ENCODE results near the gene MAF. TPM values are rescaled to one million over a fixed set of nuclear protein-coding genes. Genes with fewer than 3 reads are reported as not detected.

The MAF gene
- total RNA-seq, 1 experiment from 2014 or later: 1.9 TPM

- Histone ChIP-seq H3K4me3 (ENCODE audit: insufficient read depth, low read depth, low read length) (peak overlapping the region; percentile 63), H3K27me3 (ENCODE audit: control insufficient read depth, insufficient read depth, low read length) (peaks cover 19% of the 10 kb centered on the region), H3K36me3 (replicated peaks; ENCODE audit: control insufficient read depth, insufficient read depth, low read length) (no peaks in the 10 kb centered on the region)
- DNase-seq: peak; percentile 60
Observed at GRCh38 chr16:79601931-79602627, 1.5 kb upstream of the MAF start.

DNA sequence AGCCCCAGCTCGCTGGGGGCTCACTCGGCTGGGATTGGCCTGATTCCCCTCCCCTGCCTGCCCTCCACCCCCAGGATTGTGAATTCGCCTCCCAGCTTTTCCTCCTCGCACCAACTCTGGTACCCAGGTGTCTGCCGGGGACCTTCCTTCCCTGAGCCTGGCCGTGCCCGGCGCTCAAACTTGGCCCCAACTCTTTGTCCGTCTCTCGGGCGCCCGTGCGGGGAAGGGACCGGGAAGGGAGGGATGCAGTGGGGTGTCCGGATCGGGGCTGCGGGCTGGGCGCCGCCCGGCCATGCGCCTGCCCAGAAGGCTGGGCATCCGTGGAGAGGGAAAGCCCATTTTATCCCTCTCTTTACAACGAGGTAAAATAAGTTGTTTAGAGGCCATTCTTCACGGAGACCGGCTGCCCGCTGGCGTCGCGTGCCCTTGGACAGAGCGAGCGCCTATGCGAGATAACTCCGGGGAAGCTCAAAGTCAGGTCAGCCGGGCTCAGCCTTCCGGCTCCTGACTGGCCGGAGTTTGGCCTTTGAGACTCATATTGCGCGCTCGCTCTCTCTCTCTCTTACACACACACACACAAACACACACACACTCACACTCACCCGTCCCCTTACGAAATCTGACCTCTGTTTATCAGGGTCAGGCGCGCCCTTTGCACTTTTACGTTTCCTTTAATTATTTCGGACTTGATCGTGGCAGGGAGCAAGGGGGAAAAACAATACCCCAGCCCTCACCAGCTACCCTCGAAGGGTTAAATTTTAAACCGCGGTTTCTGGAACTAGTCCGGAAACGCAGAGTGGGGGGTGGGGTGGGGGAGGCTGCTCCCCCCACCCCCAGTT lies 774 bp upstream of the MAF start:
- Histone ChIP-seq H3K36me3 (replicated peaks; ENCODE audit: control insufficient read depth, insufficient read depth, low read length) (no peaks in the 10 kb centered on the region), H3K4me3 (ENCODE audit: insufficient read depth, low read depth, low read length) (peak overlapping the region; percentile 63), H3K27me3 (ENCODE audit: control insufficient read depth, insufficient read depth, low read length) (peaks cover 19% of the 10 kb centered on the region)
- peak; percentile 64 for DNase-seq

- Histone ChIP-seq H3K27me3 (ENCODE audit: control insufficient read depth, insufficient read depth, low read length) (peaks cover 19% of the 10 kb centered on the region), H3K36me3 (replicated peaks; ENCODE audit: control insufficient read depth, insufficient read depth, low read length) (no peaks in the 10 kb centered on the region), H3K4me3 (ENCODE audit: insufficient read depth, low read depth, low read length) (peak overlapping the region; percentile 63)
- peak; percentile 85 for DNase-seq
Observed at GRCh38 chr16:79599837-79600637, 500 bp downstream of the MAF start.

DNA sequence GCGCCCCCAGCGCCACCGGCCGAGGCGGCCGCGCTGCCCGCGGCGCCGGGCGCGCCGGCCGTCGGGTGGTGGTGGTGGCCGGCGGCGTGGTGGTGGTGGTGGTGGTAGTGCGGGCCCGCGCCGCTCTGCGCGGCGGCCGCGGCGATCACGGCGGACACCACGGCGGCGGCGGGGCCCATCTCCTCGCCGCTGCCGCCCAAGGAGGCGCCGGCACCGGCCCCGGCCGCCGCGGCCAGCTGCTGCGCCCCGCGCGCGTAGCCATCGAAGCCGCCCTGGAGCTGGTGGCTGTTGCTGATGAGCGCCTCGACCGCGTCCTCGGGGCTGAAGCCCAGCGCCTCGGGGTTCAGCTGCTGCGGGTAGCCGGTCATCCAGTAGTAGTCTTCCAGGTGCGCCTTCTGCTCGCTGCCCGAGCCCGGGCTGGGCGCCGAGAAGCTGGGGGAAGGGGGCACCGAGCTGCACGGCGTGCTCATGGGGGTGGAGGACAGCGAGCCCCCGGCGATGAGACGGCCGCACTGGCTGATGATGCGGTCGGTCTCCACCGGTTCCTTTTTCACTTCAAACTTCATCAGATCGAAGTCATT lies 1.2 kb downstream of the MAF start:
- no peaks in the 10 kb centered on the region for H3K36me3 ChIP-seq (replicated peaks; ENCODE audit: control insufficient read depth, insufficient read depth, low read length)
- peaks cover 19% of the 10 kb centered on the region for H3K27me3 ChIP-seq (ENCODE audit: control insufficient read depth, insufficient read depth, low read length)
- peak; percentile 77 for DNase-seq
- H3K4me3 ChIP-seq (ENCODE audit: insufficient read depth, low read depth, low read length): peak overlapping the region; percentile 63

DNA sequence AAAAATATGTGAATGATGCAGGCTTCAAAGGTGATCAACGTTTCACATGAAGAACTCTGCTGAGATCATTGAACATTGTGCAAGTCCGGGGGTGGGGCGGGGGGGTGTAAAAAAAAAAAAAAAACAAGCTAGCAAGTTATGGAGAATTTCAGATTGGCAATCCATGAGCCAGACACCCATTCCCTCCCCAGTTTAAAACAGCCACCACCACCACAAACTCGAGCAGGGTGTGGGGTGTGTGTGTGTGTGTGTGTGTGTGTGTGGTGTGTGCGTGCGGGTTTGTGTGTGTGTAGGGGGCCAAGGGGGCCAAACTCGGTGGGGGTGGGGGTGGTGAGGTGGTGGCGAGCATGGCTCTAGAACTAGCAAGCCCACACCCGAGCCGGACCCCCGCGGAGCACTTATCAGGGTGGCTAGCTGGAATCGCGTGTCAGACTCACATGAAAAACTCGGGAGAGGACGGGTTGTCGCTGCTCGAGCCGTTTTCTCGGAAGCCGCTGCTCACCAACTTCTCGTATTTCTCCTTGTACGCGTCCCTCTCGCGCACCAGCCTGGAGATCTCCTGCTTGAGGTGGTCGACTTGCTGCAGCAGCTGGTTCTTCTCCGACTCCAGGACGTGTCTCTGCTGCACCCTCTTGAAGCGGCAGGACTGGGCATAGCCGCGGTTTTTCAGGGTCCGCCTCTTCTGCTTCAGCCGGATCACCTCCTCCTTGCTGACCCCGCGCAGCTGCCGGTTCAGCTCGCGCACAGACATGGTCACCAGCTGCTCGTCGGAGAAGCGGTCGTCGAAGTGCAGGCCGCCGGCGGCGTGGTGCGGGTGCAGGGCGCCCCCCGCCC lies 2.0 kb downstream of the MAF start:
- DNase-seq: peak; percentile 77
- Histone ChIP-seq H3K4me3 (ENCODE audit: insufficient read depth, low read depth, low read length) (peak overlapping the region; percentile 66), H3K27me3 (ENCODE audit: control insufficient read depth, insufficient read depth, low read length) (peaks cover 19% of the 10 kb centered on the region), H3K36me3 (replicated peaks; ENCODE audit: control insufficient read depth, insufficient read depth, low read length) (no peaks in the 10 kb centered on the region)

- Histone ChIP-seq H3K27me3 (ENCODE audit: control insufficient read depth, insufficient read depth, low read length) (peaks cover 19% of the 10 kb centered on the region), H3K36me3 (replicated peaks; ENCODE audit: control insufficient read depth, insufficient read depth, low read length) (no peaks in the 10 kb centered on the region), H3K4me3 (ENCODE audit: insufficient read depth, low read depth, low read length) (peak overlapping the region; percentile 66; the same call in 1 of the 2 replicates)
- DNase-seq: no peak
Observed at GRCh38 chr16:79598063-79598347, 2.5 kb downstream of the MAF start.

DNA sequence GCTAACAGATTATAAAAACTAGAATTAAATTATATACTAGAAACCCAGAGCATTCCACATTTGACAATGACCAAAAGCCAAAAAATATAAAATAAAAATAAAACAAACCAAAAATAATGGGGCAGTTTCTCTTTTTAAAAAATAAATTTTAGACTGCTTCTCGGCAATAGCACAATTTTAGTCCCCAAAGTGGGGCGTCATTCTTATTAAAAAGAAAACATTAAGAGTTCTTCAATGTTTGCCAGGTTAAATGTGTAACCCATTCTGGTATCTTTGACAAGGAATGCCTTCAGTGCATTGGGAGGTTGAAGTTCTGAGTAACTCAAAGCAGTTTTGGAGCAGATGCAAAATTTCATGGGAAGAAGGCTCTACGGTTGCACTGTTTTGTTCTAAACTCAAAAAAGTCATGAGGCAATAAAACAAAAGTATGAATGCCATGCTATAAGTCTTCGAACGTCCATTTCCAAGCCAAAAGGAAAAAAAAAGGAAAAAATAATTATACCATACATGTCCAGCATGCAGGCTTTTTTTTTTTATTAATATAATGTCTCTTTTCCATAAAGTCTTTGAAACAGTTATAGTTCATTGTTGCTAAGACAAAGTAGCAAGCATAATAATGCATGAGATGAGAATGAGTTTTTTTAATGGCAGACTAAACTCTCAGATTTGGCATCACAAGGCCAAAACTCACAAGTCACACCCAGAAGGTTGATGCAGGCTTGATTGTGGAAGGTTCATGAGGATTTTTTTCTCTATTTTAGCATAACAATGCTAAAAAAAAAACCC lies 3.1 kb downstream of the MAF start:
- no peak overlapping the region for H3K4me3 ChIP-seq (ENCODE audit: insufficient read depth, low read depth, low read length)
- DNase-seq: no peak
- H3K27me3 ChIP-seq (ENCODE audit: control insufficient read depth, insufficient read depth, low read length): peaks cover 19% of the 10 kb centered on the region
- H3K36me3 ChIP-seq (replicated peaks; ENCODE audit: control insufficient read depth, insufficient read depth, low read length): no peaks in the 10 kb centered on the region

GRCh38 chr16:79595931-79596450 lies 4.5 kb downstream of the MAF start:
- no peak overlapping the region for H3K4me3 ChIP-seq (ENCODE audit: insufficient read depth, low read depth, low read length)
- peaks cover 16% of the 10 kb centered on the region for H3K27me3 ChIP-seq (ENCODE audit: control insufficient read depth, insufficient read depth, low read length)
- no peaks in the 10 kb centered on the region for H3K36me3 ChIP-seq (replicated peaks; ENCODE audit: control insufficient read depth, insufficient read depth, low read length)
- DNase-seq: no peak

GRCh38 chr16:79595231-79595641 lies 5.3 kb downstream of the MAF start:
- no peak for DNase-seq
- Histone ChIP-seq H3K36me3 (replicated peaks; ENCODE audit: control insufficient read depth, insufficient read depth, low read length) (no peaks in the 10 kb centered on the region), H3K4me3 (ENCODE audit: insufficient read depth, low read depth, low read length) (no peak overlapping the region), H3K27me3 (ENCODE audit: control insufficient read depth, insufficient read depth, low read length) (peaks cover 20% of the 10 kb centered on the region)

DNA sequence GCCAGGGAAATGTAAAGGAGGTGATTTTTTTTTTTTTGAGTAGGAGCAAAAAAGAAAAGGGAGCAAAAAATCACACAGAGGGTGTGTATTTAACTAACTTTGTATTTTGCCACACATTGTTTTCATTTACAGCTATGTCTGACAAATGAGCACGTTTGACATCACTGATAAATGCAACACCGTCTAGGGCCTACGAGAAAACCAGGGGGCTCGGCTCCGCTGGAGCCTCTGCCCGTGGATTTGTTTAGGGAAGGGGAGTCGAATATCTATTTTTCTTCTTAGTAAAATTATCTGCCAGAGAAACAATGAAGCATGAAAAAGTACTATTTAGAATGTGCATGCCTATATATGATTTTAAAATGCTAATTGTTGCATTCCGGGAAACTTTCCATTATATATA lies 6.8 kb downstream of the MAF start:
- Histone ChIP-seq H3K27me3 (ENCODE audit: control insufficient read depth, insufficient read depth, low read length) (peaks cover 26% of the 10 kb centered on the region), H3K4me3 (ENCODE audit: insufficient read depth, low read depth, low read length) (no peak overlapping the region), H3K36me3 (replicated peaks; ENCODE audit: control insufficient read depth, insufficient read depth, low read length) (no peaks in the 10 kb centered on the region)
- DNase-seq: no peak

DNA sequence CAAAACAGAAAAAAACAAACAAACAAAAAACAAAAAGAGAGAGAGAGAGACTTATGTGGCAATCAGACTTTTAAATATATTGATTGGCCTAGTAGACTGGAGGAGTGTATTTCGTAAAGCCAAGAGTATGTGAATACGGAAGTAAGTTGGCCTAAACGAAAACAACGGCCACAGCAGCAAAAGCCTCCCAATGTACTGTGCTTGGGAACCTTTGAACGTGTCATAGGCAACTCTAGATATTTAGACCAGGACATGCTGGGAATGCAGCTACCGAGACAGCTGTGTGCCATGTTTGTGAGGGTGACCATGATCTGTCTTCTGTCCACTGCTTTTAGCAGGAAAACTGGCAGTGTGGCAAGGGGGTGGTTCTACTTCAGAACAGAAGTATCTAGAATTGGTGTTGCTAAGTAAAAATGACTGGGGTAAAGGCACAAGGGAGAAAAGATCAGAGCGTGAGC lies 7.4 kb downstream of the MAF start:
- peaks cover 21% of the 10 kb centered on the region for H3K27me3 ChIP-seq (ENCODE audit: control insufficient read depth, insufficient read depth, low read length)
- no peak overlapping the region for H3K4me3 ChIP-seq (ENCODE audit: insufficient read depth, low read depth, low read length)

GRCh38 chr16:79592186-79592585 lies 8.4 kb downstream of the MAF start:
- Histone ChIP-seq H3K4me3 (ENCODE audit: insufficient read depth, low read depth, low read length) (no peak overlapping the region), H3K36me3 (replicated peaks; ENCODE audit: control insufficient read depth, insufficient read depth, low read length) (no peaks in the 10 kb centered on the region), H3K27me3 (ENCODE audit: control insufficient read depth, insufficient read depth, low read length) (peaks cover 19% of the 10 kb centered on the region)
- peak; percentile 36 for DNase-seq

More for the DNA sequence above, 7.4 kb downstream of the MAF start:
- no peak for DNase-seq
- H3K36me3 ChIP-seq (replicated peaks; ENCODE audit: control insufficient read depth, insufficient read depth, low read length): no peaks in the 10 kb centered on the region

GRCh38 chr16:79589601-79590102 lies 10.9 kb downstream of the MAF start:
- DNase-seq: peak; percentile 79
- Histone ChIP-seq H3K36me3 (replicated peaks; ENCODE audit: control insufficient read depth, insufficient read depth, low read length) (no peaks in the 10 kb centered on the region), H3K27me3 (ENCODE audit: control insufficient read depth, insufficient read depth, low read length) (peaks cover 19% of the 10 kb centered on the region), H3K4me3 (ENCODE audit: insufficient read depth, low read depth, low read length) (peak overlapping the region; percentile 40)
